MM.1S (cell line): Measurements from ENCODE around the gene RPL12.
"Not testable (repeated sequence)": the region's sequence is repeated elsewhere in the genome, so short reads cannot be mapped to it uniquely, and the experiment has no call there.

Experiments
- DNase-seq: peaks from one replicate; pipeline ENCODE4 v3.0.0-alpha.2; 2015
- H2AFZ ChIP-seq: fragments of 300-600 bp; sonication (generic); 2 replicates; pipeline ENCODE4 v1.6.0; 2016; ENCODE audit warnings: antibody characterized with exemption, low read length
- H3F3A ChIP-seq: fragments of 300-600 bp; sonication (generic); 2 replicates; pipeline ENCODE4 v1.6.1; 2016; ENCODE audit warnings: mild to moderate bottlenecking, antibody characterized with exemption, low read length, moderate library complexity, mixed read lengths; ENCODE audit not compliant: insufficient read depth
- H3K27ac ChIP-seq: fragments of 300-600 bp; sonication (generic); 2 replicates; pipeline ENCODE4 v1.5.1; 2016; ENCODE audit warnings: mild to moderate bottlenecking, low read length
- H3K27me3 ChIP-seq: fragments of 300-600 bp; sonication (generic); replicated peaks from 2 replicates; pipeline ENCODE4 v1.6.0; 2016; ENCODE audit warnings: low read length; ENCODE audit not compliant: insufficient read depth
- H3K36me3 ChIP-seq: fragments of 300-600 bp; sonication (generic); replicated peaks from 2 replicates; pipeline ENCODE4 v1.6.1; 2016; ENCODE audit warnings: mild to moderate bottlenecking, low read length, mixed read lengths; ENCODE audit not compliant: insufficient read depth
- H3K4me1 ChIP-seq: fragments of 300-600 bp; sonication (generic); 2 replicates; pipeline ENCODE4 v1.6.1; 2016; ENCODE audit warnings: low read length, mixed read lengths
- H3K4me2 ChIP-seq: fragments of 300-600 bp; sonication (generic); 2 replicates; pipeline ENCODE4 v1.6.0; 2016; ENCODE audit warnings: low read depth, low read length
- H3K4me3 ChIP-seq: fragments of 300-600 bp; sonication (generic); 2 replicates; pipeline ENCODE4 v1.5.1; 2016; ENCODE audit warnings: low read length, mixed read lengths
- H3K79me2 ChIP-seq: fragments of 300-600 bp; sonication (generic); 2 replicates; pipeline ENCODE4 v1.6.1; 2016; ENCODE audit warnings: mixed run types, low read length, mixed read lengths
- H3K9ac ChIP-seq: fragments of 300-600 bp; sonication (generic); 2 replicates; pipeline ENCODE4 v1.6.1; 2016; ENCODE audit warnings: low read length, mixed read lengths
- H3K9me2 ChIP-seq: fragments of 300-600 bp; sonication (generic); replicated peaks from 2 replicates; pipeline ENCODE4 v1.6.1; 2016; ENCODE audit warnings: mild to moderate bottlenecking, low read length, mixed read lengths; ENCODE audit not compliant: insufficient read depth
- H3K9me3 ChIP-seq: fragments of 300-600 bp; sonication (generic); replicated peaks from 2 replicates; pipeline ENCODE4 v1.6.1; 2016; ENCODE audit warnings: mild to moderate bottlenecking, low read length, mixed read lengths; ENCODE audit not compliant: insufficient read depth
- H4K20me1 ChIP-seq: fragments of 300-600 bp; sonication (generic); 2 replicates; pipeline ENCODE4 v1.6.1; 2016; ENCODE audit warnings: mild to moderate bottlenecking, low read length, moderate library complexity, mixed read lengths; ENCODE audit not compliant: insufficient read depth
- CTCF ChIP-seq: fragments of 300-600 bp; sonication (generic); IDR thresholded peaks from 2 replicates; pipeline ENCODE4 v1.5.1; 2016; ENCODE audit warnings: antibody characterized with exemption, low read length, mixed read lengths
- EZH2 ChIP-seq: fragments of 300-600 bp; sonication (generic); optimal IDR thresholded peaks from 2 replicates; pipeline ENCODE3; 2017; ENCODE audit warnings: low read depth, mild to moderate bottlenecking, antibody characterized with exemption, low read length, mixed read lengths
- EZH2phosphoT487 ChIP-seq: fragments of 300-600 bp; sonication (generic); IDR thresholded peaks from 2 replicates; pipeline ENCODE4 v1.6.1; 2018; ENCODE audit warnings: antibody characterized with exemption, low read length

RPL12 gene

GRCh38 chr9:127467621-127468020 is 16.4 kb upstream of the RPL12 start:
- no peak overlapping the region for H3K27ac ChIP-seq
- H4K20me1 ChIP-seq = no peaks in the 10 kb centered on the region
- no peak overlapping the region for H3K9ac ChIP-seq
- no peaks in the 10 kb centered on the region for H3F3A ChIP-seq
- no peaks in the 10 kb centered on the region for H3K79me2 ChIP-seq
- TF ChIP-seq CTCF (no peak), EZH2phosphoT487 (no peak), EZH2 (no peak)
- no peaks in the 10 kb centered on the region for H3K9me3 ChIP-seq
- no peaks in the 10 kb centered on the region for H3K36me3 ChIP-seq
- H3K9me2 ChIP-seq = no peaks in the 10 kb centered on the region
- DNase-seq = no peak
- H2AFZ ChIP-seq = no peak overlapping the region
- H3K4me1 ChIP-seq = no peaks in the 10 kb centered on the region
- no peaks in the 10 kb centered on the region for H3K27me3 ChIP-seq
- no peak overlapping the region for H3K4me2 ChIP-seq
- no peak overlapping the region for H3K4me3 ChIP-seq

DNA sequence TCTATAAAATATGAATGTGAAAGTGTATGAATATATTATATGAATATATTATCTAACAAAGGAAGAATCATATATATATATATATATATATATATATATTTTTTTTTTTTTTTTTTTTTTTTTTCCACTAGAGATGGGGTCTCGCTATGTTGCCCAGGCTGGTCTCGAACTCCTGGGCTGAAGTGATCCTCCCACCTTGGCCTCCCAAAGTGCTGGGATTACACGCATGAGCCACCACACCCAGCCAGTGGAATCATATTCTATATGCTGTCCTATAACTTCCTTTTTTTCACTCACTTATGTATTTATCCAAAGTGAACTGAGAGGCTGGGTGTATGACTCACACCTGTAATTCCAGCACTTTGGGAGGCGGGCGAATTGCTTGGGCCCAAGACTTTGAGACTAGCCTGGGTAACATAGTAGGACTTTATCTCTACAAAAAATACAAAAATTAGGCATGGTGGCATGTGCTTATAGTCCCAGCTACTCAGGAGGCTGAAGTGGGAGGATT is 15.3 kb upstream of the RPL12 start:
- not testable (repeated sequence) for H3K4me3 ChIP-seq, H2AFZ ChIP-seq, DNase-seq, H3K27ac ChIP-seq, H3K27me3 ChIP-seq, H3K9me2 ChIP-seq, H4K20me1 ChIP-seq, H3K36me3 ChIP-seq, H3K9ac ChIP-seq, H3K4me2 ChIP-seq, H3K4me1 ChIP-seq, H3K9me3 ChIP-seq, H3F3A ChIP-seq, H3K79me2 ChIP-seq

GRCh38 chr9:127463911-127464310 is 12.7 kb upstream of the RPL12 start:
- Histone ChIP-seq H3K79me2 (no peaks in the 10 kb centered on the region), H3K36me3 (no peaks in the 10 kb centered on the region), H3K9me2 (no peaks in the 10 kb centered on the region), H2AFZ (no peak overlapping the region), H3K9ac (no peak overlapping the region), H3K4me3 (no peak overlapping the region), H3K27me3 (no peaks in the 10 kb centered on the region), H3F3A (no peaks in the 10 kb centered on the region), H3K9me3 (no peaks in the 10 kb centered on the region), H3K27ac (no peak overlapping the region), H3K4me2 (no peak overlapping the region), H3K4me1 (no peaks in the 10 kb centered on the region), H4K20me1 (no peaks in the 10 kb centered on the region)
- no peak for DNase-seq
- TF ChIP-seq EZH2phosphoT487 (no peak), EZH2 (no peak), CTCF (no peak)

GRCh38 chr9:127463382-127463781 is 12.2 kb upstream of the RPL12 start:
- H3K4me1 ChIP-seq = no peaks in the 10 kb centered on the region
- H3K79me2 ChIP-seq = no peaks in the 10 kb centered on the region
- no peaks in the 10 kb centered on the region for H3K9me2 ChIP-seq
- H3K27ac ChIP-seq = no peak overlapping the region
- no peak overlapping the region for H2AFZ ChIP-seq
- H3K4me3 ChIP-seq = no peak overlapping the region
- no peaks in the 10 kb centered on the region for H3K36me3 ChIP-seq
- H3K4me2 ChIP-seq = no peak overlapping the region
- H3K9ac ChIP-seq = no peak overlapping the region
- DNase-seq = no peak
- H3F3A ChIP-seq = no peaks in the 10 kb centered on the region
- TF ChIP-seq CTCF = no peak
- no peak for TF ChIP-seq EZH2
- no peak for TF ChIP-seq EZH2phosphoT487
- H4K20me1 ChIP-seq = no peaks in the 10 kb centered on the region
- H3K27me3 ChIP-seq = no peaks in the 10 kb centered on the region
- no peaks in the 10 kb centered on the region for H3K9me3 ChIP-seq
